Measurements from ENCODE around the gene BMPR1A. TPM values are rescaled to one million over a fixed set of nuclear protein-coding genes. Genes with fewer than 3 reads are reported as not detected.

Gene BMPR1A
- polyA plus RNA-seq, 1 donor (not counting 4 experiments of a cell fraction or from before 2014, with no cell fraction given): 22.2 TPM

GRCh38 chr10:86950349-86950748, 193.9 kb downstream of the BMPR1A start:
- Histone ChIP-seq H3K9me1 (ENCODE audit: control insufficient read depth, extremely low read depth, insufficient read depth, low read length) (no peaks in the 10 kb centered on the region), H3K27ac (ENCODE audit: control insufficient read depth, insufficient read depth, low read length) (no peak overlapping the region), H3K4me2 (ENCODE audit: control insufficient read depth, extremely low read depth, insufficient read depth, low read depth, low read length) (no peak overlapping the region), H3K4me1 (ENCODE audit: control insufficient read depth, extremely low read depth, insufficient read depth, low read length) (no peaks in the 10 kb centered on the region), H4K20me1 (ENCODE audit: control insufficient read depth, extremely low read depth, insufficient read depth, low read length) (no peaks in the 10 kb centered on the region), H3K27me3 (ENCODE audit: control insufficient read depth, extremely low read depth, insufficient read depth, low read length) (no peaks in the 10 kb centered on the region), H3K9me3 (ENCODE audit: control insufficient read depth, low read depth, low read length) (no peaks in the 10 kb centered on the region), H3K9ac (ENCODE audit: control insufficient read depth, extremely low read depth, insufficient read depth, low read length) (no peak overlapping the region), H3K4me3 (ENCODE audit: control insufficient read depth in 2 of 3, extremely low read depth in 1 of 3, insufficient read depth in 2 of 3, low read depth in 1 of 3, low read length in 3 of 3) (no peak overlapping the region), H3K36me3 (ENCODE audit: control insufficient read depth in 2 of 2, extremely low read depth in 1 of 2, insufficient read depth in 2 of 2, low read length in 2 of 2) (no peaks in the 10 kb centered on the region), H2AFZ (ENCODE audit: control insufficient read depth, low read length) (no peak overlapping the region), H3K79me2 (ENCODE audit: control insufficient read depth, insufficient read depth, low read length) (no peaks in the 10 kb centered on the region)
- FAIRE-seq (no peak), DNase-seq (ENCODE audit: low read depth, low spot score) (no peak)
- dilution Hi-C loops (cut with MboI; ENCODE audit: extremely low pct_ligation_motif_present, low sequenced_read_pairs): no loop called here
- TF ChIP-seq CTCF (optimal IDR thresholded peaks at IDR 0.05 in 1 of 3, IDR thresholded peaks at IDR 0.05 in 1 of 3, conservative IDR thresholded peaks at IDR 0.05 in 1 of 3; ENCODE audit: extremely low read depth in 1 of 3, insufficient read depth in 2 of 3, low read length in 3 of 3): no peak
- no peak for TF ChIP-seq EZH2 (IDR thresholded peaks at IDR 0.05; ENCODE audit: low read length)

GRCh38 chr10:86951184-86951761, 194.9 kb downstream of the BMPR1A start:
- no peak for DNase-seq (ENCODE audit: low read depth, low spot score)
- no peak overlapping the region for H2AFZ ChIP-seq (ENCODE audit: control insufficient read depth, low read length)
- H3K9me3 ChIP-seq (ENCODE audit: control insufficient read depth, low read depth, low read length): no peaks in the 10 kb centered on the region
- H3K27ac ChIP-seq (ENCODE audit: control insufficient read depth, insufficient read depth, low read length): no peak overlapping the region
- dilution Hi-C loops (cut with MboI; ENCODE audit: extremely low pct_ligation_motif_present, low sequenced_read_pairs): no loop called here
- no peaks in the 10 kb centered on the region for H3K27me3 ChIP-seq (ENCODE audit: control insufficient read depth, extremely low read depth, insufficient read depth, low read length)
- H3K36me3 ChIP-seq (ENCODE audit: control insufficient read depth in 2 of 2, extremely low read depth in 1 of 2, insufficient read depth in 2 of 2, low read length in 2 of 2): no peaks in the 10 kb centered on the region
- no peaks in the 10 kb centered on the region for H3K9me1 ChIP-seq (ENCODE audit: control insufficient read depth, extremely low read depth, insufficient read depth, low read length)
- no peak overlapping the region for H3K4me2 ChIP-seq (ENCODE audit: control insufficient read depth, extremely low read depth, insufficient read depth, low read depth, low read length)
- no peak overlapping the region for H3K4me3 ChIP-seq (ENCODE audit: control insufficient read depth in 2 of 3, extremely low read depth in 1 of 3, insufficient read depth in 2 of 3, low read depth in 1 of 3, low read length in 3 of 3)
- H3K9ac ChIP-seq (ENCODE audit: control insufficient read depth, extremely low read depth, insufficient read depth, low read length): no peak overlapping the region
- no peaks in the 10 kb centered on the region for H3K4me1 ChIP-seq (ENCODE audit: control insufficient read depth, extremely low read depth, insufficient read depth, low read length)
- no peak for FAIRE-seq
- H4K20me1 ChIP-seq (ENCODE audit: control insufficient read depth, extremely low read depth, insufficient read depth, low read length): peaks cover 2% of the 10 kb centered on the region
- H3K79me2 ChIP-seq (ENCODE audit: control insufficient read depth, insufficient read depth, low read length): no peaks in the 10 kb centered on the region
- no peak for TF ChIP-seq CTCF (optimal IDR thresholded peaks at IDR 0.05 in 1 of 3, IDR thresholded peaks at IDR 0.05 in 1 of 3, conservative IDR thresholded peaks at IDR 0.05 in 1 of 3; ENCODE audit: extremely low read depth in 1 of 3, insufficient read depth in 2 of 3, low read length in 3 of 3)
- TF ChIP-seq EZH2 (IDR thresholded peaks at IDR 0.05; ENCODE audit: low read length): no peak
